ENCODE data around the gene YBEY. TPM values are rescaled to one million over a fixed set of nuclear protein-coding genes. Genes with fewer than 3 reads are reported as not detected.

The YBEY gene
- polyA plus RNA-seq, 1 donor (not counting 4 experiments of a cell fraction or from before 2014, with no cell fraction given): 23.5 TPM

DNA sequence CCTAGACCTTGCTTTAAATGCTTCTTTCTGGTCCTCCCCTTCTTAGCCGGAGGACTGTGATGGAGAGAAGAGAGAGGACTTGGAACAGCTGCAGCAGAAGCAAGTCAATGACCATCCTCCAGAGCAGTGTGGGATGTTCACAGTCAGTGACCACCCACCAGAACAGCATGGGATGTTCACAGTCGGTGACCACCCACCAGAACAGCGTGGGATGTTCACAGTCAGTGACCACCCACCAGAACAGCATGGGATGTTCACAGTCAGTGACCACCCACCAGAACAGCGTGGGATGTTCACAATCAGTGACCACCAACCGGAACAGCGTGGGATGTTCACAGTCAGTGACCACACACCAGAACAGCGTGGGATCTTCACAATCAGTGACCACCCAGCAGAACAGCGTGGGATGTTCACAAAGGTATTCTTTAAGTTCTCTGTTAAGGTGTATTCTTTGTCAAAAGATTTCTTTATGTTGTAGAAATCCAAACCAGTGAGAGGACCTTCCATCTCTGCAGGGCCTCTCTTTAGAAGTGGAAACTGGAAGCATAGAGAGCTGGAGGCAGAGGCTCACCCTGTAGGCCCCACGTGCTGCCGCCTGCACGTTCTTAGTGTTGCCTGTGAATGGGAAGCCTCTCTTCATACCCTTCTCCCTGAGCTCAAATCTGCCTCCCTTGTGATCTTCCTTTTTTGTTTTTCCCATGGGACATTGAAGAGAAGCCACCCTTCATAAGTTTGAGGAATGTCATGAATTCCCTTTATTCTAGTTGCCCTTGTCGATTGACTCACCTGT lies 48.4 kb downstream of the YBEY start:
- TF ChIP-seq, protein P1, sequence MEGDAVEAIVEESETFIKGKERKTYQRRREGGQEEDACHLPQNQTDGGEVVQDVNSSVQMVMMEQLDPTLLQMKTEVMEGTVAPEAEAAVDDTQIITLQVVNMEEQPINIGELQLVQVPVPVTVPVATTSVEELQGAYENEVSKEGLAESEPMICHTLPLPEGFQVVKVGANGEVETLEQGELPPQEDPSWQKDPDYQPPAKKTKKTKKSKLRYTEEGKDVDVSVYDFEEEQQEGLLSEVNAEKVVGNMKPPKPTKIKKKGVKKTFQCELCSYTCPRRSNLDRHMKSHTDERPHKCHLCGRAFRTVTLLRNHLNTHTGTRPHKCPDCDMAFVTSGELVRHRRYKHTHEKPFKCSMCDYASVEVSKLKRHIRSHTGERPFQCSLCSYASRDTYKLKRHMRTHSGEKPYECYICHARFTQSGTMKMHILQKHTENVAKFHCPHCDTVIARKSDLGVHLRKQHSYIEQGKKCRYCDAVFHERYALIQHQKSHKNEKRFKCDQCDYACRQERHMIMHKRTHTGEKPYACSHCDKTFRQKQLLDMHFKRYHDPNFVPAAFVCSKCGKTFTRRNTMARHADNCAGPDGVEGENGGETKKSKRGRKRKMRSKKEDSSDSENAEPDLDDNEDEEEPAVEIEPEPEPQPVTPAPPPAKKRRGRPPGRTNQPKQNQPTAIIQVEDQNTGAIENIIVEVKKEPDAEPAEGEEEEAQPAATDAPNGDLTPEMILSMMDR (optimal IDR thresholded peaks at IDR 0.05 in 1 of 3, IDR thresholded peaks at IDR 0.05 in 1 of 3, conservative IDR thresholded peaks at IDR 0.05 in 1 of 3; ENCODE audit: extremely low read depth in 1 of 3, insufficient read depth in 2 of 3, low read length in 3 of 3): no peak
- TF ChIP-seq EZH2 (IDR thresholded peaks at IDR 0.05; ENCODE audit: low read length): no peak
- H3K27ac ChIP-seq (ENCODE audit: control insufficient read depth, insufficient read depth, low read length): no peak overlapping the region
- H2AFZ ChIP-seq (ENCODE audit: control insufficient read depth, low read length): no peak overlapping the region
- no peak for FAIRE-seq
- H3K36me3 ChIP-seq (ENCODE audit: control insufficient read depth in 2 of 2, extremely low read depth in 1 of 2, insufficient read depth in 2 of 2, low read length in 2 of 2): peaks cover 23 to 31% of the 10 kb centered on the region in 2 experiments
- no peaks in the 10 kb centered on the region for H3K9me3 ChIP-seq (ENCODE audit: control insufficient read depth, low read depth, low read length)
- DNase-seq (ENCODE audit: low read depth, low spot score): no peak
- peaks cover 20% of the 10 kb centered on the region for H3K79me2 ChIP-seq (ENCODE audit: control insufficient read depth, insufficient read depth, low read length)
- no peak overlapping the region for H3K4me3 ChIP-seq (ENCODE audit: control insufficient read depth in 2 of 3, extremely low read depth in 1 of 3, insufficient read depth in 2 of 3, low read depth in 1 of 3, low read length in 3 of 3)
- no peaks in the 10 kb centered on the region for H4K20me1 ChIP-seq (ENCODE audit: control insufficient read depth, extremely low read depth, insufficient read depth, low read length)
- H3K4me1 ChIP-seq (ENCODE audit: control insufficient read depth, extremely low read depth, insufficient read depth, low read length): no peaks in the 10 kb centered on the region
- no peak overlapping the region for H3K4me2 ChIP-seq (ENCODE audit: control insufficient read depth, extremely low read depth, insufficient read depth, low read depth, low read length)
- dilution Hi-C loops (cut with MboI; ENCODE audit: extremely low pct_ligation_motif_present, low sequenced_read_pairs): no loop called here
- no peaks in the 10 kb centered on the region for H3K9me1 ChIP-seq (ENCODE audit: control insufficient read depth, extremely low read depth, insufficient read depth, low read length)
- no peak overlapping the region for H3K9ac ChIP-seq (ENCODE audit: control insufficient read depth, extremely low read depth, insufficient read depth, low read length)
- H3K27me3 ChIP-seq (ENCODE audit: control insufficient read depth, extremely low read depth, insufficient read depth, low read length): no peaks in the 10 kb centered on the region

DNA sequence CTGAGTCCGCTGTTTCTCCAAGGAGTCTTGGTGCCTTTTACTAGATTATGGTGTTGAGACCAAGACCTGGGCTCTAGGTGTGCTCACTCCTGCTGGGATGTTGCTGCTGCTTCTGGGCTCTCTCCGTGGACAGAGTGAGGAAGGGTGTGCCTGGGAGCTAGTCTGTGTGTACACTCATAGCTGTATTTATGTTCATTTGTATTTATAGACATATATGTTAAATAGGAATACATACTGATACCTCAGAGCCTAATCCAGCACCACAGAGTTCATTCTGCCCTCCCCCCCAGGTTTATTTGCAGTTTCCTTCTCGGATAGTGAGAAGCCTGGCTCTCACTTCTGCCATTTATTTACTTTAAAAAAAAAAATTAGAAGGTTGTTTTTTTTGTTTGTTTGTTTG lies 50.5 kb downstream of the YBEY start:
- H3K27ac ChIP-seq (ENCODE audit: control insufficient read depth, insufficient read depth, low read length): no peak overlapping the region
- no peaks in the 10 kb centered on the region for H3K27me3 ChIP-seq (ENCODE audit: control insufficient read depth, extremely low read depth, insufficient read depth, low read length)
- no peak overlapping the region for H3K9ac ChIP-seq (ENCODE audit: control insufficient read depth, extremely low read depth, insufficient read depth, low read length)
- peaks cover 12% of the 10 kb centered on the region for H3K79me2 ChIP-seq (ENCODE audit: control insufficient read depth, insufficient read depth, low read length)
- peaks cover 21 to 22% of the 10 kb centered on the region in 2 experiments for H3K36me3 ChIP-seq (ENCODE audit: control insufficient read depth in 2 of 2, extremely low read depth in 1 of 2, insufficient read depth in 2 of 2, low read length in 2 of 2)
- no peaks in the 10 kb centered on the region for H3K9me1 ChIP-seq (ENCODE audit: control insufficient read depth, extremely low read depth, insufficient read depth, low read length)
- H3K4me1 ChIP-seq (ENCODE audit: control insufficient read depth, extremely low read depth, insufficient read depth, low read length): no peaks in the 10 kb centered on the region
- no peak for TF ChIP-seq EZH2 (IDR thresholded peaks at IDR 0.05; ENCODE audit: low read length)
- TF ChIP-seq, protein P1 (optimal IDR thresholded peaks at IDR 0.05 in 1 of 3, IDR thresholded peaks at IDR 0.05 in 1 of 3, conservative IDR thresholded peaks at IDR 0.05 in 1 of 3; ENCODE audit: extremely low read depth in 1 of 3, insufficient read depth in 2 of 3, low read length in 3 of 3): no peak
- no peak overlapping the region for H3K4me2 ChIP-seq (ENCODE audit: control insufficient read depth, extremely low read depth, insufficient read depth, low read depth, low read length)
- no peak for DNase-seq (ENCODE audit: low read depth, low spot score)
- no peak overlapping the region for H3K4me3 ChIP-seq (ENCODE audit: control insufficient read depth in 2 of 3, extremely low read depth in 1 of 3, insufficient read depth in 2 of 3, low read depth in 1 of 3, low read length in 3 of 3)
- FAIRE-seq: no peak
- no peaks in the 10 kb centered on the region for H4K20me1 ChIP-seq (ENCODE audit: control insufficient read depth, extremely low read depth, insufficient read depth, low read length)
- dilution Hi-C loops (cut with MboI; ENCODE audit: extremely low pct_ligation_motif_present, low sequenced_read_pairs): no loop called here
- H2AFZ ChIP-seq (ENCODE audit: control insufficient read depth, low read length): no peak overlapping the region
- no peaks in the 10 kb centered on the region for H3K9me3 ChIP-seq (ENCODE audit: control insufficient read depth, low read depth, low read length)
